RPMI8226 (cell line): ENCODE data around the gene CKS1B.
A peak's percentile ranks its signal among the peaks of the same experiment; 100 is the strongest.
"Not testable (repeated sequence)": the region's sequence is repeated elsewhere in the genome, so short reads cannot be mapped to it uniquely, and the experiment has no call there.

Experiments used
- DNase-seq: peaks from one replicate; pipeline ENCODE4 v3.0.0-alpha.2; 2015

Gene CKS1B

GRCh38 chr1:154966111-154966510 is 8.4 kb upstream of the CKS1B start:
- no peak for DNase-seq

GRCh38 chr1:154967331-154967950 is 7.0 kb upstream of the CKS1B start:
- DNase-seq = no peak

- DNase-seq = no peak
These were observed 5.8 kb upstream of the CKS1B start for GRCh38 chr1:154968731-154969130.

GRCh38 chr1:154969246-154969645 is 5.2 kb upstream of the CKS1B start:
- DNase-seq = no peak

GRCh38 chr1:154969860-154970452 is 4.5 kb upstream of the CKS1B start:
- DNase-seq = no peak

GRCh38 chr1:154970631-154971340 is 3.7 kb upstream of the CKS1B start, which contains the start of gene SHC1:
Gene SHC1 (minus strand): TSS chr1:154970747. CDS start chr1:154970526, 221 bp downstream.
- peak; percentile 94 for DNase-seq

GRCh38 chr1:154971341-154971998 is 3.0 kb upstream of the CKS1B start:
- no peak for DNase-seq

- DNase-seq = no peak
These were observed 2.3 kb upstream of the CKS1B start for GRCh38 chr1:154972213-154972516.

- DNase-seq = no peak
These were observed 1.8 kb upstream of the CKS1B start for GRCh38 chr1:154972517-154973343.

- DNase-seq = peak; percentile 99
These were observed 958 bp upstream of the CKS1B start for GRCh38 chr1:154973344-154974101.

GRCh38 chr1:154974808-154975408 is 427 bp downstream of the CKS1B start:
- peak; percentile 99 for DNase-seq

- DNase-seq = peak; percentile 83
These were observed 1.1 kb downstream of the CKS1B start for GRCh38 chr1:154975409-154976059.

- DNase-seq = not testable (repeated sequence)
These were observed 3.3 kb downstream of the CKS1B start for GRCh38 chr1:154977762-154978161.

- no peak for DNase-seq
These were observed 3.9 kb downstream of the CKS1B start for GRCh38 chr1:154978360-154978759.

- DNase-seq = no peak
These were observed 7.9 kb downstream of the CKS1B start for GRCh38 chr1:154982341-154982740.

- DNase-seq = peak; percentile 100
These were observed 8.6 kb downstream of the CKS1B start, which contains the start of gene FLAD1 for GRCh38 chr1:154982897-154983648. Gene FLAD1 (plus strand): TSS chr1:154983344. CDS start chr1:154983695, 351 bp downstream.

- DNase-seq = peak; percentile 46
These were observed 9.4 kb downstream of the CKS1B start for GRCh38 chr1:154983776-154984466.

GRCh38 chr1:154986736-154987135 is 12.3 kb downstream of the CKS1B start:
- not testable (repeated sequence) for DNase-seq

- no peak for DNase-seq
These were observed 12.8 kb downstream of the CKS1B start for GRCh38 chr1:154987326-154987725.
